Endothelial cell of umbilical vein (primary cell): Measurements from ENCODE around the gene ADGB. TPM values are rescaled to one million over a fixed set of nuclear protein-coding genes. Genes with fewer than 3 reads are reported as not detected.

Experiments used
- BruUV-seq: library from RNA; stranded (reverse); fragments of 400-500 nt; replicated peaks from 2 replicates; lab custom pipeline; 2021; lab: Mats Ljungman, UMichigan
- CTCF ChIA-PET: fragments of 300-600, 350-600 bp; sonication (Branson Sonifier 250); formaldehyde crosslinking; loops from one replicate; lab custom pipeline; 2021; ENCODE audit warnings: antibody characterized with exemption, inconsistent platforms; lab: Charles Lee
- POLR2A ChIA-PET: fragments of 300-600, 350-600 bp; sonication (Branson Sonifier 250); formaldehyde crosslinking; loops from one replicate; lab custom pipeline; 2021; ENCODE audit warnings: antibody characterized with exemption, inconsistent platforms; lab: Charles Lee
- DNase-seq: peaks from one replicate; pipeline ENCODE4 v3.0.0-alpha.2; 2011; ENCODE audit warnings: low read depth, low spot score
- FAIRE-seq: peaks from 2 replicates; lab custom pipeline; 2011; peaks lifted over from hg19 to GRCh38; lab: Jason Lieb, UNC
- H2AFZ ChIP-seq: 2 replicates; pipeline ENCODE4 v1.6.0; 2012; ENCODE audit warnings: low read depth, low read length, control low read depth, inconsistent platforms
- H3K27ac ChIP-seq: 2 replicates; pipeline ENCODE4 v1.5.1; 2011; ENCODE audit warnings: low read depth, mild to moderate bottlenecking, control low read depth, low read length, moderate library complexity; ENCODE audit not compliant: insufficient read depth
- H3K27me3 ChIP-seq, 2 experiments: 2 replicates each; pipeline versions ENCODE4 v1.6.0 to v1.6.1; 2011; ENCODE audit warnings: low read length in 2 of 2, mixed read lengths in 1 of 2; ENCODE audit not compliant: control insufficient read depth in 2 of 2, insufficient read depth in 2 of 2
- H3K36me3 ChIP-seq, 2 experiments: 2 replicates in 1 of 2; 3 replicates in 1 of 2; pipeline ENCODE4 v1.5.1; 2011; ENCODE audit warnings: low read length in 2 of 2, mild to moderate bottlenecking in 1 of 2, moderate library complexity in 1 of 2; ENCODE audit not compliant: control insufficient read depth in 2 of 2, insufficient read depth in 2 of 2; ENCODE audit errors: extremely low read depth in 1 of 2
- H3K4me1 ChIP-seq: 3 replicates; pipeline ENCODE4 v1.5.1; 2011; ENCODE audit warnings: mild to moderate bottlenecking, low read length; ENCODE audit not compliant: control insufficient read depth, insufficient read depth; ENCODE audit errors: extremely low read depth
- H3K4me2 ChIP-seq: 2 replicates; pipeline ENCODE4 v1.6.1; 2011; ENCODE audit warnings: low read length, control low read depth, mixed read lengths; ENCODE audit not compliant: insufficient read depth
- H3K4me3 ChIP-seq, 3 experiments: fragments of 200-600 bp in 1 of 3; sonication (generic), shearing (Covaris generic) in 1 of 3; replicated peaks in 1 of 3; 2 replicates each; pipeline ENCODE4 v1.5.1; 2011 to 2016; ENCODE audit warnings: control low read depth in 3 of 3, low read length in 3 of 3, mild to moderate bottlenecking in 2 of 3, inconsistent platforms in 1 of 3, low read depth in 1 of 3, moderate library complexity in 1 of 3; ENCODE audit not compliant: insufficient read depth in 1 of 3
- H3K79me2 ChIP-seq: 2 replicates; pipeline ENCODE4 v1.6.0; 2012; ENCODE audit warnings: low read length, inconsistent platforms; ENCODE audit not compliant: control insufficient read depth, insufficient read depth
- H3K9ac ChIP-seq: replicated peaks from 2 replicates; pipeline ENCODE3; 2011; ENCODE audit warnings: low read length, control low read depth; ENCODE audit not compliant: insufficient read depth; ENCODE audit errors: extremely low read depth
- H3K9me1 ChIP-seq: replicated peaks from 3 replicates; pipeline ENCODE4 v1.6.0; 2011; ENCODE audit warnings: mild to moderate bottlenecking, low read length; ENCODE audit not compliant: control insufficient read depth, insufficient read depth; ENCODE audit errors: extremely low read depth
- H3K9me3 ChIP-seq: replicated peaks from 2 replicates; pipeline ENCODE4 v1.5.1; 2012; ENCODE audit warnings: low read length, inconsistent platforms; ENCODE audit not compliant: control insufficient read depth, insufficient read depth
- H4K20me1 ChIP-seq: replicated peaks from 2 replicates; pipeline ENCODE3; 2011; ENCODE audit warnings: mild to moderate bottlenecking, low read length; ENCODE audit not compliant: control insufficient read depth, insufficient read depth; ENCODE audit errors: extremely low read depth
- EZH2 ChIP-seq: IDR thresholded peaks from 2 replicates; pipeline ENCODE4 v1.6.1; 2012; ENCODE audit warnings: borderline replicate concordance, low read depth, mild to moderate bottlenecking, moderate library complexity, low read length, inconsistent platforms; ENCODE audit not compliant: severe bottlenecking
- FOS ChIP-seq: IDR thresholded peaks from 2 replicates; pipeline ENCODE4 v1.6.1; 2011; ENCODE audit warnings: mild to moderate bottlenecking, low read length, moderate library complexity, borderline replicate concordance; ENCODE audit not compliant: insufficient read depth
- GATA2 ChIP-seq: IDR thresholded peaks from 2 replicates; pipeline ENCODE4 v1.7.0; 2011; ENCODE audit warnings: low read depth, mild to moderate bottlenecking, moderate library complexity, mixed read lengths, low read length; ENCODE audit not compliant: insufficient read length, insufficient read depth
- JUN ChIP-seq: IDR thresholded peaks from 2 replicates; pipeline ENCODE4 v1.6.1; 2011; ENCODE audit warnings: borderline replicate concordance, low read depth; ENCODE audit not compliant: insufficient read length, insufficient read depth
- MYC ChIP-seq: IDR thresholded peaks from one replicate; pipeline ENCODE4 v1.6.1; 2011; ENCODE audit warnings: mild to moderate bottlenecking, low read depth, low read length
- POLR2A ChIP-seq: IDR thresholded peaks from 2 replicates; pipeline ENCODE4 v1.6.1; 2012; ENCODE audit warnings: low read depth, mild to moderate bottlenecking, control low read depth, low read length
- POLR2AphosphoS5 ChIP-seq: IDR thresholded peaks from 2 replicates; pipeline ENCODE4 v1.6.1; 2012; ENCODE audit warnings: low read depth, mild to moderate bottlenecking, control low read depth, low read length, moderate library complexity; ENCODE audit not compliant: insufficient read depth
- dilution Hi-C: fragments of 300-500 bp; cut with MboI; formaldehyde crosslinking; loops from one replicate; pipeline ENCODE4 v1.15.0; 2019; ENCODE audit warnings: low sequenced_read_pairs; ENCODE audit not compliant: extremely low pct_ligation_motif_present
- intact Hi-C: fragments of 100-400 bp; cut with micrococcal nuclease; formaldehyde crosslinking; loops from one replicate; pipeline ENCODE4 v1.10.0; 2022
- polyA plus RNA-seq, 4 experiments: library from polyadenylated mRNA; depleted of rRNA in 3 of 4; stranded (reverse) in 3 of 4; unstranded in 1 of 4; fragments of >200 nt; gene quantifications; 2 replicates each; pipeline versions ENCODE4 v1.2.1 to v1.2.3, GENCODE V29; 2011 to 2012; ENCODE audit warnings: missing spikeins in 1 of 4
- total RNA-seq: library from RNA; stranded (reverse); gene quantifications from 2 replicates; pipeline ENCODE4 v1.2.3, GENCODE V29; 2021
- TF ChIP-seq, protein P1 (sequence below), 2 donors: IDR thresholded peaks; 1 replicate in 1 of 2; 2 replicates in 1 of 2; pipeline ENCODE4 v1.5.1; 2011; ENCODE audit warnings: low read length in 2 of 2, mild to moderate bottlenecking in 2 of 2, moderate library complexity in 2 of 2, control low read depth in 1 of 2, inconsistent platforms in 1 of 2, low read depth in 1 of 2; ENCODE audit not compliant: insufficient read depth in 1 of 2; ENCODE audit errors: extremely low read depth in 1 of 2
- TF ChIP-seq, protein P2 (sequence below): IDR thresholded peaks from 2 replicates; pipeline ENCODE4 v1.6.1; 2011; ENCODE audit not compliant: insufficient read depth, insufficient read length

ADGB gene
- total and polyA plus RNA-seq, 2 donors (not counting 3 experiments of a cell fraction or from before 2014, with no cell fraction given): not detected

DNA sequence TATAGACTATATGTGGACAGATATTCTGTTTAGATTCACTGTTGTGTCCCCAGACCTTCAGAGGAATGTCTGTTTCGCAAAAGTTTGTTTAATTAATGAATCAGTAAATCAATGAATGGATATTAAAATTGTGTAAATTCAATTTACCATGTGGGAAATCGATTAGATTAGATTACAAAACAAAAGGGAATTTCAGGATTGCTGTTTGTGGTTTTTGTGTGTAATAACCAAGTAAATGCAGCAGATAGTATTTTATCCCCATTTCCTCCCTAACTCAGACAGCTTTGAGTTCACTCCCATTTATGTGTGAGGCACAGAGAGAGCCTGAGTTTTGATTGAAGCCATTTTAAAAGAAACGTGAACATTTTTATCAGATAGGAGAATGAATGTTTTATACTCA, 214.8 kb downstream of the ADGB start:
- DNase-seq (no peak), FAIRE-seq (no peak)
- H3K9ac ChIP-seq: no peak overlapping the region
- intact Hi-C loops: no loop called here
- no peak for TF ChIP-seq EZH2
- no peak overlapping the region for H3K4me2 ChIP-seq
- ChIA-PET CTCF (no interaction called here), POLR2A (no interaction called here)
- BruUV-seq: no TSS peak
- H3K4me1 ChIP-seq: no peaks in the 10 kb centered on the region
- H3K27me3 ChIP-seq: no peaks in the 10 kb centered on the region
- dilution Hi-C loops: no loop called here
- H3K9me1 ChIP-seq: no peaks in the 10 kb centered on the region
- H2AFZ ChIP-seq: no peak overlapping the region
- H3K27ac ChIP-seq: no peak overlapping the region
- H4K20me1 ChIP-seq: no peaks in the 10 kb centered on the region
- H3K9me3 ChIP-seq: no peaks in the 10 kb centered on the region
- no peaks in the 10 kb centered on the region for H3K79me2 ChIP-seq
- no peak overlapping the region for H3K4me3 ChIP-seq
- H3K36me3 ChIP-seq: no peaks in the 10 kb centered on the region

DNA sequence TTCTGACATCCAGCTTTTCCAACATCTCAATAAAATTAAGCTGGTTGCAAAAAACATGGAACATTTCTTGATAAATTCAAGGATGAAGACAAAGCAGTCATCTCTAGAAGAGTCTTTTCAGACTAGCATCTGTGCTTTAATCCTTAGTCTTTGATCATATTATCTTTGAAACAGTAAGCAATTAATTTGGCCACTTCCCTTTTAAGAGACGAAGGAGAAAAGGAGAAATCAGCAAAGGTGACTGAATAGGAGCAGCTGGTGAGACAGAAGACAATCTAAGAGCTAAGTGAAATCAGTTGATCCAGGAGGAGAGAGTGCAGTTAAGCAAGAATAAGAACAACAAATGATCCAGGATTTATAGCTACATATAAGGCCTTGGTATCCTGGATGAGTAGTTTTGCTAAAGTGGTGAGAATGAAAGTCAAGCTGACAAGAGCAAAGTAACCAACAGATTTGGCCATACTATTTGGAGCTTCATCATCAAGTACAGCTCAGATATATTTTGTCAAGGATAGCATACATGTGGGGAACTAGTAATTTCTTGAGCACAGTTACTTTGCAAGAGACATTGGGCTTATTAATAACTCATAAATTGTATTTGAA, 215.5 kb downstream of the ADGB start:
- FAIRE-seq: no peak

More for the DNA sequence above, 215.5 kb downstream of the ADGB start:
- no peaks in the 10 kb centered on the region for H3K79me2 ChIP-seq
- H3K4me3 ChIP-seq: no peak overlapping the region
- no TSS peak for BruUV-seq
- ChIA-PET POLR2A (no interaction called here), CTCF (interaction anchor here (1.0 kb wide), 1 partner anchor 9 kb away, joined by 3 read pairs; no protein-coding TSS in a partner anchor)
- H3K9ac ChIP-seq: no peak overlapping the region
- H3K9me1 ChIP-seq: no peaks in the 10 kb centered on the region
- H4K20me1 ChIP-seq: no peaks in the 10 kb centered on the region
- no peak overlapping the region for H3K4me2 ChIP-seq
- dilution Hi-C loops (no loop called here), intact Hi-C loops (no loop called here)
- no peaks in the 10 kb centered on the region for H3K4me1 ChIP-seq
- DNase-seq: no peak
- no peaks in the 10 kb centered on the region for H3K36me3 ChIP-seq
- H3K27me3 ChIP-seq: no peaks in the 10 kb centered on the region
- no peak overlapping the region for H3K27ac ChIP-seq
- no peaks in the 10 kb centered on the region for H3K9me3 ChIP-seq
- no peak overlapping the region for H2AFZ ChIP-seq
- TF ChIP-seq POLR2AphosphoS5 (no peak), FOS (no peak), MYC (no peak), JUN (no peak), GATA2 (no peak), EZH2 (no peak), POLR2A (no peak)
- TF ChIP-seq, protein P1, sequence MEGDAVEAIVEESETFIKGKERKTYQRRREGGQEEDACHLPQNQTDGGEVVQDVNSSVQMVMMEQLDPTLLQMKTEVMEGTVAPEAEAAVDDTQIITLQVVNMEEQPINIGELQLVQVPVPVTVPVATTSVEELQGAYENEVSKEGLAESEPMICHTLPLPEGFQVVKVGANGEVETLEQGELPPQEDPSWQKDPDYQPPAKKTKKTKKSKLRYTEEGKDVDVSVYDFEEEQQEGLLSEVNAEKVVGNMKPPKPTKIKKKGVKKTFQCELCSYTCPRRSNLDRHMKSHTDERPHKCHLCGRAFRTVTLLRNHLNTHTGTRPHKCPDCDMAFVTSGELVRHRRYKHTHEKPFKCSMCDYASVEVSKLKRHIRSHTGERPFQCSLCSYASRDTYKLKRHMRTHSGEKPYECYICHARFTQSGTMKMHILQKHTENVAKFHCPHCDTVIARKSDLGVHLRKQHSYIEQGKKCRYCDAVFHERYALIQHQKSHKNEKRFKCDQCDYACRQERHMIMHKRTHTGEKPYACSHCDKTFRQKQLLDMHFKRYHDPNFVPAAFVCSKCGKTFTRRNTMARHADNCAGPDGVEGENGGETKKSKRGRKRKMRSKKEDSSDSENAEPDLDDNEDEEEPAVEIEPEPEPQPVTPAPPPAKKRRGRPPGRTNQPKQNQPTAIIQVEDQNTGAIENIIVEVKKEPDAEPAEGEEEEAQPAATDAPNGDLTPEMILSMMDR (IDR thresholded peaks at IDR 0.05; ENCODE audit: extremely low read depth in 1 of 2, insufficient read depth in 1 of 2, low read depth in 1 of 2, low read length in 2 of 2): no peak
- TF ChIP-seq, protein P2, sequence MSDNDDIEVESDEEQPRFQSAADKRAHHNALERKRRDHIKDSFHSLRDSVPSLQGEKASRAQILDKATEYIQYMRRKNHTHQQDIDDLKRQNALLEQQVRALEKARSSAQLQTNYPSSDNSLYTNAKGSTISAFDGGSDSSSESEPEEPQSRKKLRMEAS: no peak
